Measurements from ENCODE around the gene ZNF516.
A peak's percentile ranks its signal among the peaks of the same experiment; 100 is the strongest.

ZNF516 gene

GRCh38 chr18:76506974-76507764 is 12.1 kb upstream of the ZNF516 start:
- no peak for DNase-seq (ENCODE audit: low read depth, low spot score)

DNA sequence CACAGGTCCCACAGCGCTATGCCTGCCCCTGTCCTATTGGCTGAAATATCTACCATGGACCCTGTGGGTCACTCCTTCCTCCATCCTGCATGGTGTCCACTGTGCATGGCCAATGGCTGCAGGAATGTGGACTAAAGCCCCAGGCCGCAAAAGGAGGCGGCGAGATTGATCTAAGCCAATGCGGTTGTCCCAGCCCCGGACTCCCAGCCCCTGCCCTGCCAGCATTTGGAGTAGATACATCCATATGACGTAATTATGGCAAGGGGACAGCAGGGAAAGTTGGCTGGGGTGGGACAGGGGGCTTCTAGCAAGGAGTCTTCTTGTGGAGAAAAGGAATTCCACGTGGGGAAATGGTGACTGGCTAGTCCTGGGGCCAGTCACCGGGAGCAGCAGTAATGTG is 11.4 kb upstream of the ZNF516 start:
- no peak for DNase-seq (ENCODE audit: low read depth, low spot score)

DNA sequence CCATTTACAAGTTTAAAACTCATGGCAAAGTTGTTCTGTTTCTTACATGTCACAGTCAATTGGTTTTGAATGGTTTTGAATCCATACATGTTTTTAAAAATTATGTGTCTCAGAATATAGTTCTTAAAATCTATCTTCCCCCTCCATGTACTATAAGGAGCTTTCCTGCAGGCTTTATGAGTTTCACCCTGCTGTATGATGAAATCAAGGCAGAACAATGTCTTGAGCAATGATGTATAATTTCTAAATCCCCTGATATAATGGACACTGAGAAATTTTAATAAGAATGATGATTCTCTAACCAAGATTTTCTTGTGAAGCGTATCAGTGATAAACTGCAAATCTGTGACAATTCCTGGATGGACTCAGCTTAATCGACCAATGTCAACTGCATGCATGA is 10.6 kb upstream of the ZNF516 start:
- DNase-seq (ENCODE audit: low read depth, low spot score), result no peak

DNA sequence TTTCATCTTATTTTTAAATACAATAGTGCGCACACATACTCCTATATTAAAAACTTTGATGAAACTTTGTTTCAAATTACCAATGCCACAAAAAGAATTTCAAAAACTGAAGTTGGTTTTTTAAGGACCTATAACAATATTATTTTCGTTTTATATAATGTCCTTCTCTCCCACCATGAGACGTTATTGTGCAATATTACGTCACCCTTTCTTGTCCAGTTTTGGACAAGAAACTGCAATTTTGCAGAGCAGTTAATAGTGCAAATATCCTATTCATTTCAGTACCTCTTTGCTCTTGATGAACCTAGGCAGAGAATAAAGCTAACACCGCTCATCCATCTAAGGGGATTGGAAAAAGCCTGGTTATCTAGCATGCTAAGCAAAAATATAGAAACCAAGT is 9.7 kb upstream of the ZNF516 start:
- no peak for DNase-seq (ENCODE audit: low read depth, low spot score)

DNA sequence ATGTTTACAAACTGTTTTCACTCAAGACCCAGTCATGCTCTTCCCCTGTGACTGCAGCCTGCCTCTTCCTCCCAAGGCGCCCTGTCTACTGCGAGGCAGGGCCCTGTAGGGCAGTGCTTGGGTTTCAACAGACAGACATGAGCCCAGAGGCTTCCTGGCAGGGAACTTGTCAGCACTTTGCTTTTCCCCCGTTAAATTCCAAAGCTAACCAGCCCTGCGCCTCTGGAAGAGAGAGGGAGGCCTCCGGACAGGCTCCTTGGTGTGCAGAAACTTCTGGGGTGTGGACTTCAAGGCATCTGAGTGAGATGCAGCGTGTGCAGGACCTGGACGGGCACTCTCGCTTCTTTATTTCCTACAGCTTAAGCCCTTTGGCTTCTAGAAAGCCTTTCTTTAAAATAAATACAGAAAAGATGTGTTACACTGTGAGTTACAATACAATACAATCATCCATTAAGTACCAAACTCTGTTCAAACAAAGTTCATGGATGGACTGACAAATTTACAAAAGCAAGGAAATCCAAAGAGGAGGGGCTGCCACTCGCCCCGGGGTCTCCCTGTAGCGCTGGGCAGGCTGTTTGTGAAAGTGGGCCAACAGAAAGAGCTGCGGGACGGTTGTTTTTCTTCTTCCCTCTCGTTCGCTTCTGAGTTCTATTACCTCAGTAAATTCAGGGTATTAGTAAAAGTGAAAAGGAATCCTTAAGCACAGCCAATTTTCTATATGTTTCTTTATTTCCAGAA is 8.8 kb upstream of the ZNF516 start:
- DNase-seq (ENCODE audit: low read depth, low spot score), result no peak

DNA sequence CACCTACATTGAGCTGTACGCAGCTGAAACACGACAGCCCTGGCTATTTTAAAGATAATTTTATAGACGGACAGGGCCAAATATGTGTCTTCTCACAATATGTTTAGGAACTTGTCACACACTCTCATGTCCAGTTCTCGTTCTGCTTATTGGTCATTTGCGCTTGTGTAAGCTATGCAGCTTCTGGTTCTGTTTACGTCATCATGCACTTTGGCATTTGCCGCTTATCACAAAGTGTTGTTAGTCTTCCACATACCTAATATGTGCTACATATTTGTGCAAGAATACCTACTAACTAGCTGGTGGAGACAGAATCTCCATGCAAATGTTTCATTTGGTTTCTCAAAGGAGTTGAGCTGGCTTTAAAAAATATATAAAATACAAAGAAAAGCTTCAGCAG is 7.5 kb upstream of the ZNF516 start:
- no peak for DNase-seq (ENCODE audit: low read depth, low spot score)

GRCh38 chr18:76499637-76500340 is 4.7 kb upstream of the ZNF516 start:
- no peak for DNase-seq (ENCODE audit: low read depth, low spot score)

DNA sequence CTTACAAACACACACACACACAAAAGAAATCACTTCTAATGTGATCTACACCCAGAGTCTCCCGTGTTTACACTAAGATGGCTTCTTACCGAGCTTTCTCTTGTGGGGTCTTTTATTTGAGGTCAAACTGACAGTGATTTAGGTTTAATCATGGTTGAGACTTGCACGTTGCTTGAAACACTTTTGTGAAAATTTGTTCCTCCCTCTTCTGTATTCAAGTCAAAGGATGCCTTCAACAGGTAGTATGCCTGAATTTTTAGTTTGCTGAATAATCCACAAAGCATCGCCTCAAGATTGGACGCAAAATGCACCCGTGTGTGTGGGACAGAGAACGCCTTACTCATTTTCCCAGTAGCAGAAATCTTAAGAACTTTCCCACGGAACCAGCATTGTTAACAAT is 4.0 kb upstream of the ZNF516 start:
- DNase-seq (ENCODE audit: low read depth, low spot score), result no peak

DNA sequence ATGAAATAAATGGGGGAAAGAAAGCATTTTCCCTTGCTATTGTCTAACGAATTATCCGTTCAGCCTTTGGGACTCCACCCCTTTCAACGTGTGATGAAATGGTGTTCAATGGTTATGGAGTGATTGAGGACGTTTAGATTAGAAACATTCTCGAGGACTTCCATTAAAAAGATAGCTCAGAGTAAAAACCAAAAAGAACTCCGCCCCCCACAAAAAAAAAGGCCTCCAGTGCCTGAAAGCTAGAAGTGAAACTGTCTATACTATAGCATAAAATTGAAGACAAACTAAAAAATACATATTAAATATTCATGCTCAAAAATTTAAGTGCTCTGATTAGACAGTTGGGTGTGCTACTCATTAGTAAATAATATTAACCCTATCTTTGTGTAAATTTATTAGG is 3.0 kb upstream of the ZNF516 start:
- DNase-seq (ENCODE audit: low read depth, low spot score), result no peak

- DNase-seq (ENCODE audit: low read depth, low spot score), result no peak
Measured at GRCh38 chr18:76497021-76497420, 2.0 kb upstream of the ZNF516 start.

DNA sequence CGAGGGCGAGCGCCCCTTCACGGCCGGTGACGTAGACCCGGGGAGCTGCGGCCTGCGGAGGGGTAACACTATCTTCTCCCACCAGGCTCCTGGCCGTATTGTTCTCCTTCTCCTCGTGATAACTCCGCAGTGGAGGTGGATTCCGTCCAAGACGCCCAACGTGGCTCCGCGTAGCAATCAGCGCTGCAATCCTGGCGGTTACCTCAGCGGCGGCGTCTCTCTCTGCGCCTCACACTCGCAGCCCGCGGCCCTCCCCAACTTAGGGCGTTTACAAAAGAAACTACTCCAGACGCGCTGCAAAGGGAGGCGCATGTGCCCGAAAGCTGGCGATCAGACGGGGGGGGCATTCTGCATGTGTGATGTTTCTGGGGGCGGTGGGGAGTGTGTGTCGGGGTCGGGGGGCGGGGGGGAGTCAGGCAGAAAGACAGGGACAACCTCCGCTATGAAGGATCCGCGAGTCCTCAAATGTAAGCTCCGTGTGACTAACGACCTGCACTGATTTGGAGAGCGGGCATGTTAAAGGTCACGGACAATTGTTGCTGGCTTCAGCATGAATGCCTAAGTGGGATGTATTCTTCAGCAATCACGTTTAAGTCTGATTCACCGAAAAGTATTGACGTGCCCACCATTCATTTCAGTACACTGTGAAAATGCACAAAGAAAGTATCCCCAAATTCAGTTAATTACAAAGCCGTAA is 1.3 kb upstream of the ZNF516 start:
- DNase-seq (ENCODE audit: low read depth, low spot score), result no peak

DNA sequence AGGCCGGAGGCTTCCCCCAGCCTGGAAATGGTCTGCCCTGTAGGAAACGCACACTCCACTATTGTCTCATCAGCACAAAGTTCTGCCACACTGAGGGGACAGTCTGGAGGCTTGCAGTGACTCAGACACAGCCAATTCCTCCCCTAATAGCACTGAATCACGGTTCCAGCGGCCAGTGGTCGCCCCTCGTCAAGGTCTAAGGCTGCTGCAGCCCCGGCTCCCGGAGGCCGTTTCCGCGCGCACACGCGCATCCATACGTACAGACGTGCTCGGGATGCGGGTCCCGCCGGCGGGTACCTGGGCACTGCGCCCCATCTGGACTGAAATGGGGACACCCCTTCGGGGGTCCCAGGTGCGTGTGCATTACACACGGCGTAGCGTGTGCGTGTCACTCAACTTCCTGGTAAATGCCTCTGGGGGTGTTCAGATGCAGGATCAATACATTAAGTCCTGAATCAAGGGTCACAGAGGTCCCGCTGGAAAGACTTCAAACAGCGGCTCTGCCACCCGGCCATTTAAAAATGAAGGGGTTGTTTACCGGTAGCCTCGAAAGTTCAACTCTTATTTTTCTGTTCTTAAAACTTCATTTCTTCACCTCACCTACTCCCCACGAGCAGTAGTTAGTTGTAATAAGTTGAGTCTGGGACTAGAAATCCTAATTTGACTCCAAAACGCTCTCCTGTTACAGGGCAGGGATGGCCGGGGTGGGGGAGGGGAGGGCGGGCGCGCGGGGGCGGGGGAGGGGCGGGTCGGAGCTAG is 572 bp upstream of the ZNF516 start:
- no peak for DNase-seq (ENCODE audit: low read depth, low spot score)

- DNase-seq (ENCODE audit: low read depth, low spot score), result no peak
Measured at GRCh38 chr18:76494231-76495005, 624 bp downstream of the ZNF516 start.

DNA sequence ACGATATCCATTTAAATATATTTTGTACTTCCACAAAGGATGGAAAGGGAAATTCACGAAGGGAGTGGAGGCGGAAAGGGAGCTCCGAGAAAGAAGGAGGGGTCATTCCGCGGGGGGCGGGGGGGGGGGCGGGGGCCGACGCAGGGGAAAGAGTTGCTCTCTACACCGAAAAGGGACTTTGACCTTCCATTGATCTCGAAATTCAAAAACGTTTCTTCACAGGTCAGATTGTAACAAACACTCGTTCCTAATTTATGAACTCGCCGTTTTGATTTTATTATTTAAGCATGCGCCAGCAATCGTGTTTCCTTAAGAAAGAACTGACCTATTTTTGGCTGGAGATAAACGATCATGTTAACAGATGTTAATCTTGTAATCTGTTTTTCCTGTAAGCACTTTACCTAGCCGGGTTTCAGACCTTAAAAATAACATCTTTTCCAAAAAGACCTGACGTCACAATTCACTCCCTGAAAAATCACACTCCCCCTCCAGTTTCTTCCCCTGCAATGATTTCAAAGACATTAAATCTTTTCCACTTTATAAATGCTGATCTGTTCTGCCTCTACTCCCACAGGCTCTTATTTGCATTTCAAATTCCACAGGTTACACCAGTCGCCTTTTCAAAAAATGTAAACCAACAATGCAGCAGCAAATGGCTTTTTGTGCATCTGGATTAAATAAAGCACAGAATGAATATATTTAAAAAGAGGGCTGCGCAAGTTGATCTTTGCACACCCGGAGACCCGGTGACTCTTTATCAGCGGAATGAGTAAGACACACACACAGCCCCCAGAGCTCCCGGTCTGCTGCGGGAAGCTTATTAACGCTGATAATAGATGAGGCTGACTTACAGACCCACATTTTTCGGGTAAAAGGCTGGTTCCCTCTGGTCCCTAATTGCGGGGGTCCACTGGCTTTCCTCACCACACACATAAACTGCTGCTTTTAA is 1.6 kb downstream of the ZNF516 start:
- DNase-seq (ENCODE audit: low read depth, low spot score), result no peak

DNA sequence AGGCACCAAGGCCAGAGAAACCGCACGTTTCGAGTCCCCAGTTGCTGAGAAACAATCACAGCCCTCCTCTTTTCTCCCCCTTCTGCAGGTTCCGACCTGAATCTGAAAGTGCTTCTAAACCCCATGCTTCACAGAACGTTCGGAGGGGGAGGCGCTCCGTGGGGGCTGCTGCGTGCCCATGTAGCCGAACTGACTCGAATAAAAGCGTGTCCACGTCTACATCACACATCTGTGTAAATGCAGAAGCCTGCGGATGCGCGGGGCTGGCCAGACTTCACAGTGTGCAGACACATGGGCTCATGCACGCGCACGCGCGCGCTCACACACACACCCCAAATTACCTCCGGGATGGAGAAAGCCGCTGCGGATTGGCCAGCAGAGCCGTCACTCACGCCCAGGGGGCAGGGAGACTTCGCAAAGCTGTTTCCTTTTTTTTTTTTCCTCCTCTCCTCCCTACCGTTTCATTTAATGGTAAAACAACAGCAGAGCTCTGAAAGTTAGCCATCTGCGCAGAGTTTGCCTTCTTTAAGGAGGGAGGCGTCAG is 2.3 kb downstream of the ZNF516 start:
- DNase-seq (ENCODE audit: low read depth, low spot score), result peak; percentile 91

GRCh38 chr18:76491776-76492668 is 3.0 kb downstream of the ZNF516 start:
- DNase-seq (ENCODE audit: low read depth, low spot score), result no peak

DNA sequence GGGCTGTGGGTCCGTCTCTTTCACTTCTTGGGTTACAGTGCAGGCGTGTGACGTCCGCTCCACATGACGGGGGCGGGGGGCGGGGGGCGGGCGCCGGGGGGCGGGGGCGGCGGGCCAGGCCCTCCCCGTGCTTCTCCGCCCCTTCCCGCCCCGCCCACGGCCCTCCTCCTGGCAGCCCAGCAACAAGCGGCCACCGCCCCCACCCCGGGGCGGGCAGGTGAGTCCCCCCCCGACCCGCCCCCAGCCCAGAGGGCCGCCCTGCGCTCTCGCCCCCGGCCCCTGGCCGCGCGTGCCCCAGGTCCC is 3.6 kb downstream of the ZNF516 start:
- no peak for DNase-seq (ENCODE audit: low read depth, low spot score)
